Left hindlimb (tissue), 1 donor: ENCODE results near the gene SLC44A5.
A peak's percentile ranks its signal among the peaks of the same experiment; 100 is the strongest.
"Not testable (repeated sequence)": the region's sequence is repeated elsewhere in the genome, so short reads cannot be mapped to it uniquely, and the experiment has no call there.

Experiments used
- DNase-seq: peaks from one replicate; pipeline ENCODE4 v3.0.0-alpha.2; 2018

Gene SLC44A5

GRCh38 chr1:75263616-75264015 lies 347.3 kb downstream of the SLC44A5 start:
- not testable (repeated sequence) for DNase-seq

- DNase-seq: not testable (repeated sequence)
These were observed 349.0 kb downstream of the SLC44A5 start for GRCh38 chr1:75261946-75262345.

GRCh38 chr1:75258351-75258750 lies 352.6 kb downstream of the SLC44A5 start:
- DNase-seq: no peak

GRCh38 chr1:75257424-75257823 lies 353.5 kb downstream of the SLC44A5 start:
- no peak for DNase-seq

GRCh38 chr1:75250114-75250513 lies 360.8 kb downstream of the SLC44A5 start:
- DNase-seq: not testable (repeated sequence)

GRCh38 chr1:75245239-75245638 lies 365.7 kb downstream of the SLC44A5 start:
- no peak for DNase-seq

GRCh38 chr1:75243124-75243523 lies 367.8 kb downstream of the SLC44A5 start:
- no peak for DNase-seq

GRCh38 chr1:75237316-75237715 lies 373.6 kb downstream of the SLC44A5 start:
- DNase-seq: no peak

GRCh38 chr1:75234562-75234961 lies 376.4 kb downstream of the SLC44A5 start:
- DNase-seq: no peak

GRCh38 chr1:75233302-75233929 lies 377.5 kb downstream of the SLC44A5 start:
- no peak for DNase-seq

GRCh38 chr1:75220072-75220471 lies 390.8 kb downstream of the SLC44A5 start:
- DNase-seq: no peak

- no peak for DNase-seq
These were observed 396.9 kb downstream of the SLC44A5 start for GRCh38 chr1:75214017-75214416.

GRCh38 chr1:75211648-75212047 lies 399.3 kb downstream of the SLC44A5 start:
- no peak for DNase-seq

GRCh38 chr1:75208862-75209261 lies 402.1 kb downstream of the SLC44A5 start:
- no peak for DNase-seq

- no peak for DNase-seq
These were observed 407.3 kb downstream of the SLC44A5 start for GRCh38 chr1:75203415-75204277.

- no peak for DNase-seq
These were observed 408.2 kb downstream of the SLC44A5 start for GRCh38 chr1:75202751-75203150.

- DNase-seq: no peak
These were observed 412.2 kb downstream of the SLC44A5 start for GRCh38 chr1:75198761-75199160.

GRCh38 chr1:75198163-75198562 lies 412.8 kb downstream of the SLC44A5 start:
- no peak for DNase-seq

GRCh38 chr1:75188892-75189291 lies 422.0 kb downstream of the SLC44A5 start:
- no peak for DNase-seq

- not testable (repeated sequence) for DNase-seq
These were observed 429.5 kb downstream of the SLC44A5 start for GRCh38 chr1:75181214-75181955.

GRCh38 chr1:75174031-75174760 lies 436.7 kb downstream of the SLC44A5 start:
- no peak for DNase-seq

- peak; percentile 40 for DNase-seq
These were observed 438.4 kb downstream of the SLC44A5 start for GRCh38 chr1:75172556-75172955.

- no peak for DNase-seq
These were observed 439.0 kb downstream of the SLC44A5 start for GRCh38 chr1:75171876-75172275.
